ENCODE results near the gene DDX10. TPM values are rescaled to one million over a fixed set of nuclear protein-coding genes. Genes with fewer than 3 reads are reported as not detected.

The DDX10 gene
- total RNA-seq, 1 experiment from 2014 or later: 72.2 TPM

DNA sequence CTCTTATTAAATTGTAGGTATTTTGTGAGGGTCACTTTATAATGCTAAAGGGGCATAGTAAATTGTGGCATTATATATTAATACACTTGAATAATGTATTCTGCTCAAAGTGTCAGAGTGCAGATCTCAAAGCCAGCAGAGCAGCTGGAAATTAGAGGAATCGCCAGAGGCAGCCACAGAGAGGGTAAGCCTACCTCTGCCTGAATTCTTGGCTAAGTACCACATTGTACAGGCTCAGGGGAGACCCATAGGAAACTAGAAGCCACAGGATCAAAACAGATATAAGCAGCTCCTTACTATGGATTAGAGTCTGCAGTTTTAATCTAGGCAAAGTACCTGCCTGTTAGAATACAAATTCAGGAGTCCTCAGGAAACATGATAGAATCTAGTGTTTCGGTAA, 249.3 kb downstream of the DDX10 start:
- Histone ChIP-seq H3K4me1 (ENCODE audit: insufficient read depth, low read length, poor library complexity, severe bottlenecking) (peaks cover 5% of the 10 kb centered on the region), H3K27me3 (replicated peaks; ENCODE audit: insufficient read depth, low read depth, low read length, poor library complexity) (no peaks in the 10 kb centered on the region), H3K36me3 (ENCODE audit: insufficient read depth, low read length, poor library complexity, severe bottlenecking) (no peaks in the 10 kb centered on the region), H3K9me3 (ENCODE audit: low read depth, low read length, poor library complexity, severe bottlenecking) (no peaks in the 10 kb centered on the region), H3K4me3 (ENCODE audit: low read depth, low read length, poor library complexity, severe bottlenecking) (no peak overlapping the region), H3K27ac (ENCODE audit: low read depth, low read length, poor library complexity, severe bottlenecking) (no peak overlapping the region)
- DNase-seq (ENCODE audit: low spot score): no peak
- TF ChIP-seq, protein P1, sequence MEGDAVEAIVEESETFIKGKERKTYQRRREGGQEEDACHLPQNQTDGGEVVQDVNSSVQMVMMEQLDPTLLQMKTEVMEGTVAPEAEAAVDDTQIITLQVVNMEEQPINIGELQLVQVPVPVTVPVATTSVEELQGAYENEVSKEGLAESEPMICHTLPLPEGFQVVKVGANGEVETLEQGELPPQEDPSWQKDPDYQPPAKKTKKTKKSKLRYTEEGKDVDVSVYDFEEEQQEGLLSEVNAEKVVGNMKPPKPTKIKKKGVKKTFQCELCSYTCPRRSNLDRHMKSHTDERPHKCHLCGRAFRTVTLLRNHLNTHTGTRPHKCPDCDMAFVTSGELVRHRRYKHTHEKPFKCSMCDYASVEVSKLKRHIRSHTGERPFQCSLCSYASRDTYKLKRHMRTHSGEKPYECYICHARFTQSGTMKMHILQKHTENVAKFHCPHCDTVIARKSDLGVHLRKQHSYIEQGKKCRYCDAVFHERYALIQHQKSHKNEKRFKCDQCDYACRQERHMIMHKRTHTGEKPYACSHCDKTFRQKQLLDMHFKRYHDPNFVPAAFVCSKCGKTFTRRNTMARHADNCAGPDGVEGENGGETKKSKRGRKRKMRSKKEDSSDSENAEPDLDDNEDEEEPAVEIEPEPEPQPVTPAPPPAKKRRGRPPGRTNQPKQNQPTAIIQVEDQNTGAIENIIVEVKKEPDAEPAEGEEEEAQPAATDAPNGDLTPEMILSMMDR (conservative IDR thresholded peaks at IDR 0.05; ENCODE audit: low read depth, low read length): no peak
- no peak for TF ChIP-seq EZH2 (IDR thresholded peaks at IDR 0.05; ENCODE audit: borderline replicate concordance, low read depth, low read length, poor library complexity, severe bottlenecking)
- POLR2A ChIA-PET (ENCODE audit: low non-redundant PET): interaction anchor here (0.6 kb wide), 1 partner anchor 164 kb away, joined by 4 read pairs; no protein-coding TSS in a partner anchor
- CTCF ChIA-PET: no interaction called here
- BruUV-seq (replicated peaks): no TSS peak
- intact Hi-C loops (cut with micrococcal nuclease; ENCODE audit: unreplicated experiment): no loop called here

DNA sequence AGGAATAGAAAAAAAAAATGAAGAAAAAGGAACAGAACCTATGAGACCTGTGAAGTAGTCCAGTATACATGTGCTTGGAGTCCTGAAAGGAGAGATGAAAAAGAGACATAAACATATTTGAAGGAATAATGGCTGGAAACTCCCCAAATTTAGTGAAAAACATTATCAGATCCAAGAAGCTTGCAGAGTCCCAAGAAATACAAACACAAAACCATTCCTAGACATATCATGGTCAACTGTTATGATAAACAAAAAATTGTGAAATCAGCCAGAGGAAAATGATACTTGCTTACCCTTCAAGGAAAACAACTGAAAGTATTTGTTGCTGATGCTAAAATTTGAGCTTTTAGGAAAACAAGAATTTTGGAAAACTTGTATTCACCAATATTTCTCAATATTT, 250.1 kb downstream of the DDX10 start:
- Histone ChIP-seq H3K27me3 (replicated peaks; ENCODE audit: insufficient read depth, low read depth, low read length, poor library complexity) (no peaks in the 10 kb centered on the region), H3K4me3 (ENCODE audit: low read depth, low read length, poor library complexity, severe bottlenecking) (no peak overlapping the region), H3K9me3 (ENCODE audit: low read depth, low read length, poor library complexity, severe bottlenecking) (no peaks in the 10 kb centered on the region), H3K4me1 (ENCODE audit: insufficient read depth, low read length, poor library complexity, severe bottlenecking) (peaks cover 5% of the 10 kb centered on the region), H3K27ac (ENCODE audit: low read depth, low read length, poor library complexity, severe bottlenecking) (no peak overlapping the region), H3K36me3 (ENCODE audit: insufficient read depth, low read length, poor library complexity, severe bottlenecking) (no peaks in the 10 kb centered on the region)
- ChIA-PET POLR2A (ENCODE audit: low non-redundant PET) (no interaction called here), CTCF (no interaction called here)
- intact Hi-C loops (cut with micrococcal nuclease; ENCODE audit: unreplicated experiment): no loop called here
- TF ChIP-seq, protein P1 (conservative IDR thresholded peaks at IDR 0.05; ENCODE audit: low read depth, low read length): no peak
- no peak for TF ChIP-seq EZH2 (IDR thresholded peaks at IDR 0.05; ENCODE audit: borderline replicate concordance, low read depth, low read length, poor library complexity, severe bottlenecking)
- no TSS peak for BruUV-seq (replicated peaks)
- DNase-seq (ENCODE audit: low spot score): no peak

DNA sequence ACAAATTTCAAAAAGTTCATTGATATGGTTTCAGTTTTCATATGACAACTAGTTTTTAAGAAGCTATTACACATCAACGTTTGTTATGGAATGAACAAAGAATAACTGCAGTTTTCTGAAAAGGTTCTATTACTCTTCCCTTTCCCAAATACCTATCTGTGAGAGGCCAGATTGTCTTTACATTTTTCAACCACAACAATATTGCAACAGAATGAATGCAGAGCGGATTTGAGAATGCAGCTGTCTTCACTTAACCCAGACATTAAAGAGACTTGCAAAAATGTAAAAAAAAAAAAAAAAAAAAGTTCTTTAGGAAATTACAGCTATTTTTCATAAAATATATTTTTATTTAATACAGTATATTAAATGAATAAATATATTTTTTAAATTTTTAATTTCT, 250.8 kb downstream of the DDX10 start:
- no peak for DNase-seq (ENCODE audit: low spot score)
- POLR2A ChIA-PET (ENCODE audit: low non-redundant PET): no interaction called here
- Histone ChIP-seq H3K27me3 (replicated peaks; ENCODE audit: insufficient read depth, low read depth, low read length, poor library complexity) (no peaks in the 10 kb centered on the region), H3K4me3 (ENCODE audit: low read depth, low read length, poor library complexity, severe bottlenecking) (no peak overlapping the region), H3K36me3 (ENCODE audit: insufficient read depth, low read length, poor library complexity, severe bottlenecking) (no peaks in the 10 kb centered on the region), H3K27ac (ENCODE audit: low read depth, low read length, poor library complexity, severe bottlenecking) (no peak overlapping the region), H3K4me1 (ENCODE audit: insufficient read depth, low read length, poor library complexity, severe bottlenecking) (peaks cover 5% of the 10 kb centered on the region), H3K9me3 (ENCODE audit: low read depth, low read length, poor library complexity, severe bottlenecking) (no peaks in the 10 kb centered on the region)
- no TSS peak for BruUV-seq (replicated peaks)
- intact Hi-C loops (cut with micrococcal nuclease; ENCODE audit: unreplicated experiment): no loop called here
- TF ChIP-seq, protein P1 (conservative IDR thresholded peaks at IDR 0.05; ENCODE audit: low read depth, low read length): no peak
- TF ChIP-seq EZH2 (IDR thresholded peaks at IDR 0.05; ENCODE audit: borderline replicate concordance, low read depth, low read length, poor library complexity, severe bottlenecking): no peak
- CTCF ChIA-PET: interaction anchor here (0.6 to 0.7 kb wide), 2 partner anchors 20 to 45 kb away, joined by 7 to 9 read pairs; no protein-coding TSS in a partner anchor

All from A673 (cell line).